Liver (tissue), 9 donors: ENCODE data around the gene SERINC5. TPM values are rescaled to one million over a fixed set of nuclear protein-coding genes. Genes with fewer than 3 reads are reported as not detected.

Source experiments
- DNase-seq: peaks from one replicate; pipeline ENCODE4 v3.0.0-alpha.2; 2017; ENCODE audit warnings: low spot score
- H3K27ac ChIP-seq, 2 donors: one replicate each; pipeline ENCODE4 v1.7.0; 2013; ENCODE audit warnings: inconsistent platforms in 2 of 2, low read length in 2 of 2, control low read depth in 1 of 2, low read depth in 1 of 2, mild to moderate bottlenecking in 1 of 2
- H3K27me3 ChIP-seq, 4 donors: one replicate each; pipeline versions ENCODE4 v1.6.1 to v1.7.0; 2013; ENCODE audit warnings: low read length in 3 of 4, inconsistent platforms in 1 of 4, mild to moderate bottlenecking in 1 of 4, moderate library complexity in 1 of 4; ENCODE audit not compliant: control insufficient read depth in 4 of 4, insufficient read depth in 4 of 4
- H3K36me3 ChIP-seq, 4 donors: one replicate each; pipeline versions ENCODE4 v1.6.1 to v1.7.0; 2013; ENCODE audit warnings: low read length in 3 of 4, mild to moderate bottlenecking in 3 of 4, low read depth in 1 of 4, moderate library complexity in 1 of 4; ENCODE audit not compliant: control insufficient read depth in 4 of 4, insufficient read depth in 3 of 4
- H3K4me1 ChIP-seq, 4 donors: one replicate each; pipeline versions ENCODE4 v1.6.1 to v1.7.0; 2013; ENCODE audit warnings: low read length in 3 of 4, mild to moderate bottlenecking in 3 of 4, moderate library complexity in 1 of 4; ENCODE audit not compliant: control insufficient read depth in 4 of 4, insufficient read depth in 4 of 4
- H3K4me3 ChIP-seq, 3 donors: one replicate each; pipeline versions ENCODE4 v1.6.1 to v1.7.0; 2013; ENCODE audit warnings: low read length in 3 of 3, control low read depth in 1 of 3, low read depth in 1 of 3, mild to moderate bottlenecking in 1 of 3
- H3K9ac ChIP-seq, 2 donors: one replicate each; pipeline ENCODE4 v1.7.0; 2013; ENCODE audit warnings: low read length in 2 of 2, mild to moderate bottlenecking in 2 of 2, moderate library complexity in 2 of 2, control low read depth in 1 of 2, low read depth in 1 of 2
- H3K9me3 ChIP-seq, 4 donors: one replicate each; pipeline versions ENCODE4 v1.6.1 to v1.7.0; 2013; ENCODE audit warnings: low read length in 3 of 4; ENCODE audit not compliant: control insufficient read depth in 4 of 4
- EGR1 ChIP-seq, 2 donors: IDR thresholded peaks; 2 replicates each; pipeline ENCODE4 v1.6.1; 2016 to 2018; ENCODE audit warnings: antibody characterized with exemption in 2 of 2, low read depth in 2 of 2
- FOXA1 ChIP-seq: IDR thresholded peaks from 2 replicates; pipeline ENCODE4 v1.6.1; 2016; ENCODE audit warnings: antibody characterized with exemption
- FOXA2 ChIP-seq: IDR thresholded peaks from 2 replicates; pipeline ENCODE4 v1.6.1; 2016; ENCODE audit warnings: antibody characterized with exemption
- GABPA ChIP-seq, 2 donors: IDR thresholded peaks in 1 of 2; conservative IDR thresholded peaks in 1 of 2; 2 replicates each; pipeline ENCODE4 v1.6.1; 2016; ENCODE audit warnings: antibody characterized with exemption in 2 of 2, mild to moderate bottlenecking in 1 of 2, moderate library complexity in 1 of 2
- HNF4A ChIP-seq, 2 donors: conservative IDR thresholded peaks; 2 replicates each; pipeline ENCODE4 v1.6.1; 2016; ENCODE audit warnings: antibody characterized with exemption in 2 of 2, mild to moderate bottlenecking in 2 of 2
- HNF4G ChIP-seq: IDR thresholded peaks from 2 replicates; pipeline ENCODE4 v1.6.1; 2016; ENCODE audit warnings: antibody characterized with exemption
- JUND ChIP-seq, 2 donors: IDR thresholded peaks; 2 replicates each; pipeline ENCODE4 v1.6.1; 2016; ENCODE audit warnings: antibody characterized with exemption in 2 of 2
- NR2F2 ChIP-seq: IDR thresholded peaks from 2 replicates; pipeline ENCODE4 v1.6.1; 2016; ENCODE audit warnings: antibody characterized with exemption
- RAD21 ChIP-seq, 2 donors: IDR thresholded peaks; 2 replicates each; pipeline ENCODE4 v1.6.1; 2016; ENCODE audit warnings: antibody characterized with exemption in 2 of 2, mild to moderate bottlenecking in 2 of 2
- RXRA ChIP-seq, 2 donors: IDR thresholded peaks; 2 replicates each; pipeline ENCODE4 v1.6.1; 2017 to 2018; ENCODE audit warnings: antibody characterized with exemption in 2 of 2, mild to moderate bottlenecking in 1 of 2
- SP1 ChIP-seq: IDR thresholded peaks from 2 replicates; pipeline ENCODE4 v1.6.1; 2018; ENCODE audit warnings: antibody characterized with exemption, mild to moderate bottlenecking
- TAF1 ChIP-seq: conservative IDR thresholded peaks from 2 replicates; pipeline ENCODE4 v1.6.1; 2016; ENCODE audit warnings: antibody characterized with exemption, mild to moderate bottlenecking
- YY1 ChIP-seq: IDR thresholded peaks from 2 replicates; pipeline ENCODE4 v1.6.1; 2016; ENCODE audit warnings: antibody characterized with exemption, mild to moderate bottlenecking
- WGBS: extraction: QIAGEN DNeasy Blood & Tissue Kit; methylation state at CpG from one replicate; pipeline ENCODE4 v1.1.7; 2013; 5-methylcytosine and 5-hydroxymethylcytosine counted together
- polyA plus RNA-seq, 2 donors: library from polyadenylated mRNA; stranded (reverse) in 1 of 2; unstranded in 1 of 2; fragments of 200-250 nt in 1 of 2; fragments of >200 nt in 1 of 2; fragmentation: Nextera tagmentation in 1 of 2; extraction: Ambion mirVana in 1 of 2; gene quantifications; one replicate each; pipeline versions ENCODE4 v1.2.1 to v1.2.3, GENCODE V29; 2013 to 2015
- total RNA-seq, 2 donors: library from RNA; depleted of rRNA; stranded (reverse); fragments of >200 nt; gene quantifications; one replicate each; pipeline ENCODE4 v1.2.3, GENCODE V29; 2014
- TF ChIP-seq, protein P1 (sequence below): IDR thresholded peaks from 2 replicates; pipeline ENCODE4 v1.6.1; 2016; ENCODE audit warnings: antibody characterized with exemption
- TF ChIP-seq, protein P2 (sequence below): IDR thresholded peaks from 2 replicates; pipeline ENCODE4 v1.6.1; 2016; ENCODE audit warnings: antibody characterized with exemption
- TF ChIP-seq, protein P3 (sequence below): IDR thresholded peaks from 2 replicates; pipeline ENCODE4 v1.6.1; 2016; ENCODE audit warnings: antibody characterized with exemption
- TF ChIP-seq, protein P4 (sequence below): IDR thresholded peaks from 2 replicates; pipeline ENCODE4 v1.6.1; 2016; ENCODE audit warnings: antibody characterized with exemption, mild to moderate bottlenecking
- TF ChIP-seq, protein P5 (sequence below): fragments of 150-350 bp; IDR thresholded peaks from 2 replicates; pipeline ENCODE4 v1.5.1; 2017; ENCODE audit warnings: improper control_type of control experiment, low read depth, low read length; ENCODE audit not compliant: missing input control
- donor health status: healthy.
- donor health status: healthy.
- donor health status: healthy.
- donor health status: healthy.
- donor health status: healthy.

Gene SERINC5
- total and polyA plus RNA-seq, 4 donors: 22.2 to 82.3 (median 32.0) TPM

DNA sequence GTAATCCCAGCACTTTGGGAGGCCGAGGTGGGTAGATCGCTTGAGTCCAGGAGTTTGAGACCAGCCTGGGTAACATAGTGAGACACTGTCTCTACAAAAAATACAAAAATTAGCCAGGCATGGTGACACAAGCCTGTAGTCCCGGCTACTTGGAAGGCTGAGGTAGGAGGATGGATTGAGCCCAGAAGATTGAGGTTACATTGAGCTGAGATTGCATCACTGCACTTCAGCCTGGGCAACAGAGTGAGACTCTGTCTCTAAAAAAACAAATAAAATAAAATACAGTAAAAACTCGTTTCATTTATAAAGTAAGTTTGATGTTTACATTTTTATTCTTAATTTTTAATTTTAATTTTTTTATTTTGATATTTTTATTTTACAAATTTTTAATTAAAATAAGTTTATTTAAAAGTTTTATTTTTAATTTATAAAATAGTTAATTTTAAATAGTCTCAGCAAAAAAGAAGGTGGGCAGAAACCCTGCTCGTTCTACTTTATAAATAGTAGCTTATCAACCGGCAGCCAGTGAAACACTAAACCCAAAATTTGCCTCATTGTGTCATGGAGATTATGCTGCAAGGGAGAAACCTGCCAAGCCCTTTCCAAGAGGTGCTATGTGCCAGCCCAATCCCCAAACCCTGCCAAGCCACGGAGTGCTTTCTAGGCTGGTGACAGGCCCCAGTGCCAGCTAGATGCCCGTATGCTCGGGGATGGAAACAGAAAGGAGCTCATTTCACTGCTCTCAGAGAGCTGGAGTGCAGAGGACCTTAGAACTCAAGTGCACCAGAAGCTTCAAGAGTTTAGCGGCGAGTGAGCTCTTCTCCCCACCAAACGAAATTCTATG, 38.9 kb downstream of the SERINC5 start:
- Histone ChIP-seq H3K9me3 (no peaks in the 10 kb centered on the region), H3K36me3 (no peaks in the 10 kb centered on the region), H3K27me3 (no peaks in the 10 kb centered on the region), H3K4me3 (no peak overlapping the region), H3K4me1 (peaks cover 15 to 68% (median 54%) of the 10 kb centered on the region in 4 donors), H3K9ac (peak overlapping the region in 1 of 2 donors; percentile 83), H3K27ac (peak overlapping the region; percentile 90 to 96)
- no peak for DNase-seq
- TF ChIP-seq TAF1 (peak; percentile 73), YY1 (peak; percentile 86), HNF4A (conservative IDR thresholded peaks at IDR 0.05) (peak; percentile 53 to 56), GABPA (IDR thresholded peaks at IDR 0.05 in 1 of 2, conservative IDR thresholded peaks at IDR 0.05 in 1 of 2) (no peak), SP1 (peak; percentile 65), RAD21 (IDR thresholded peaks at IDR 0.05) (peak; percentile 38 to 63), JUND (IDR thresholded peaks at IDR 0.05) (peak in 1 of 2 donors; percentile 26), FOXA1 (no peak), FOXA2 (no peak), EGR1 (IDR thresholded peaks at IDR 0.05; ENCODE audit: low read depth in 2 of 2) (peak in 1 of 2 donors; percentile 32), NR2F2 (no peak), HNF4G (no peak), RXRA (IDR thresholded peaks at IDR 0.05) (peak; percentile 19 to 65)
- TF ChIP-seq, protein P1, sequence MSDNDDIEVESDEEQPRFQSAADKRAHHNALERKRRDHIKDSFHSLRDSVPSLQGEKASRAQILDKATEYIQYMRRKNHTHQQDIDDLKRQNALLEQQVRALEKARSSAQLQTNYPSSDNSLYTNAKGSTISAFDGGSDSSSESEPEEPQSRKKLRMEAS: no peak
- TF ChIP-seq, protein P2, sequence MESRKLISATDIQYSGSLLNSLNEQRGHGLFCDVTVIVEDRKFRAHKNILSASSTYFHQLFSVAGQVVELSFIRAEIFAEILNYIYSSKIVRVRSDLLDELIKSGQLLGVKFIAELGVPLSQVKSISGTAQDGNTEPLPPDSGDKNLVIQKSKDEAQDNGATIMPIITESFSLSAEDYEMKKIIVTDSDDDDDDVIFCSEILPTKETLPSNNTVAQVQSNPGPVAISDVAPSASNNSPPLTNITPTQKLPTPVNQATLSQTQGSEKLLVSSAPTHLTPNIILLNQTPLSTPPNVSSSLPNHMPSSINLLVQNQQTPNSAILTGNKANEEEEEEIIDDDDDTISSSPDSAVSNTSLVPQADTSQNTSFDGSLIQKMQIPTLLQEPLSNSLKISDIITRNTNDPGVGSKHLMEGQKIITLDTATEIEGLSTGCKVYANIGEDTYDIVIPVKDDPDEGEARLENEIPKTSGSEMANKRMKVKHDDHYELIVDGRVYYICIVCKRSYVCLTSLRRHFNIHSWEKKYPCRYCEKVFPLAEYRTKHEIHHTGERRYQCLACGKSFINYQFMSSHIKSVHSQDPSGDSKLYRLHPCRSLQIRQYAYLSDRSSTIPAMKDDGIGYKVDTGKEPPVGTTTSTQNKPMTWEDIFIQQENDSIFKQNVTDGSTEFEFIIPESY: peak; percentile 28
- TF ChIP-seq, protein P3, sequence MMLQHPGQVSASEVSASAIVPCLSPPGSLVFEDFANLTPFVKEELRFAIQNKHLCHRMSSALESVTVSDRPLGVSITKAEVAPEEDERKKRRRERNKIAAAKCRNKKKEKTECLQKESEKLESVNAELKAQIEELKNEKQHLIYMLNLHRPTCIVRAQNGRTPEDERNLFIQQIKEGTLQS: peak; percentile 39
- TF ChIP-seq, protein P4, sequence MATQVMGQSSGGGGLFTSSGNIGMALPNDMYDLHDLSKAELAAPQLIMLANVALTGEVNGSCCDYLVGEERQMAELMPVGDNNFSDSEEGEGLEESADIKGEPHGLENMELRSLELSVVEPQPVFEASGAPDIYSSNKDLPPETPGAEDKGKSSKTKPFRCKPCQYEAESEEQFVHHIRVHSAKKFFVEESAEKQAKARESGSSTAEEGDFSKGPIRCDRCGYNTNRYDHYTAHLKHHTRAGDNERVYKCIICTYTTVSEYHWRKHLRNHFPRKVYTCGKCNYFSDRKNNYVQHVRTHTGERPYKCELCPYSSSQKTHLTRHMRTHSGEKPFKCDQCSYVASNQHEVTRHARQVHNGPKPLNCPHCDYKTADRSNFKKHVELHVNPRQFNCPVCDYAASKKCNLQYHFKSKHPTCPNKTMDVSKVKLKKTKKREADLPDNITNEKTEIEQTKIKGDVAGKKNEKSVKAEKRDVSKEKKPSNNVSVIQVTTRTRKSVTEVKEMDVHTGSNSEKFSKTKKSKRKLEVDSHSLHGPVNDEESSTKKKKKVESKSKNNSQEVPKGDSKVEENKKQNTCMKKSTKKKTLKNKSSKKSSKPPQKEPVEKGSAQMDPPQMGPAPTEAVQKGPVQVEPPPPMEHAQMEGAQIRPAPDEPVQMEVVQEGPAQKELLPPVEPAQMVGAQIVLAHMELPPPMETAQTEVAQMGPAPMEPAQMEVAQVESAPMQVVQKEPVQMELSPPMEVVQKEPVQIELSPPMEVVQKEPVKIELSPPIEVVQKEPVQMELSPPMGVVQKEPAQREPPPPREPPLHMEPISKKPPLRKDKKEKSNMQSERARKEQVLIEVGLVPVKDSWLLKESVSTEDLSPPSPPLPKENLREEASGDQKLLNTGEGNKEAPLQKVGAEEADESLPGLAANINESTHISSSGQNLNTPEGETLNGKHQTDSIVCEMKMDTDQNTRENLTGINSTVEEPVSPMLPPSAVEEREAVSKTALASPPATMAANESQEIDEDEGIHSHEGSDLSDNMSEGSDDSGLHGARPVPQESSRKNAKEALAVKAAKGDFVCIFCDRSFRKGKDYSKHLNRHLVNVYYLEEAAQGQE: peak; percentile 91
- TF ChIP-seq, protein P5, sequence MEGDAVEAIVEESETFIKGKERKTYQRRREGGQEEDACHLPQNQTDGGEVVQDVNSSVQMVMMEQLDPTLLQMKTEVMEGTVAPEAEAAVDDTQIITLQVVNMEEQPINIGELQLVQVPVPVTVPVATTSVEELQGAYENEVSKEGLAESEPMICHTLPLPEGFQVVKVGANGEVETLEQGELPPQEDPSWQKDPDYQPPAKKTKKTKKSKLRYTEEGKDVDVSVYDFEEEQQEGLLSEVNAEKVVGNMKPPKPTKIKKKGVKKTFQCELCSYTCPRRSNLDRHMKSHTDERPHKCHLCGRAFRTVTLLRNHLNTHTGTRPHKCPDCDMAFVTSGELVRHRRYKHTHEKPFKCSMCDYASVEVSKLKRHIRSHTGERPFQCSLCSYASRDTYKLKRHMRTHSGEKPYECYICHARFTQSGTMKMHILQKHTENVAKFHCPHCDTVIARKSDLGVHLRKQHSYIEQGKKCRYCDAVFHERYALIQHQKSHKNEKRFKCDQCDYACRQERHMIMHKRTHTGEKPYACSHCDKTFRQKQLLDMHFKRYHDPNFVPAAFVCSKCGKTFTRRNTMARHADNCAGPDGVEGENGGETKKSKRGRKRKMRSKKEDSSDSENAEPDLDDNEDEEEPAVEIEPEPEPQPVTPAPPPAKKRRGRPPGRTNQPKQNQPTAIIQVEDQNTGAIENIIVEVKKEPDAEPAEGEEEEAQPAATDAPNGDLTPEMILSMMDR: no peak
- WGBS: 41% methylated on average over 12 of the region's 12 CpGs
